Stimulated activated CD4-positive, alpha-beta T cell treated with anti-CD3 and anti-CD28 coated beads, Interleukin-1b, Interleukin-23, amount 100 ng/mL, for 1 hour (primary cell): ENCODE measurements around the gene ADPRHL1.

Experiments
- DNase-seq, 2 donors: peaks; one replicate each; pipeline ENCODE4 v3.0.0-alpha.2; 2020; ENCODE audit warnings: low read depth in 2 of 2

ADPRHL1 gene

DNA sequence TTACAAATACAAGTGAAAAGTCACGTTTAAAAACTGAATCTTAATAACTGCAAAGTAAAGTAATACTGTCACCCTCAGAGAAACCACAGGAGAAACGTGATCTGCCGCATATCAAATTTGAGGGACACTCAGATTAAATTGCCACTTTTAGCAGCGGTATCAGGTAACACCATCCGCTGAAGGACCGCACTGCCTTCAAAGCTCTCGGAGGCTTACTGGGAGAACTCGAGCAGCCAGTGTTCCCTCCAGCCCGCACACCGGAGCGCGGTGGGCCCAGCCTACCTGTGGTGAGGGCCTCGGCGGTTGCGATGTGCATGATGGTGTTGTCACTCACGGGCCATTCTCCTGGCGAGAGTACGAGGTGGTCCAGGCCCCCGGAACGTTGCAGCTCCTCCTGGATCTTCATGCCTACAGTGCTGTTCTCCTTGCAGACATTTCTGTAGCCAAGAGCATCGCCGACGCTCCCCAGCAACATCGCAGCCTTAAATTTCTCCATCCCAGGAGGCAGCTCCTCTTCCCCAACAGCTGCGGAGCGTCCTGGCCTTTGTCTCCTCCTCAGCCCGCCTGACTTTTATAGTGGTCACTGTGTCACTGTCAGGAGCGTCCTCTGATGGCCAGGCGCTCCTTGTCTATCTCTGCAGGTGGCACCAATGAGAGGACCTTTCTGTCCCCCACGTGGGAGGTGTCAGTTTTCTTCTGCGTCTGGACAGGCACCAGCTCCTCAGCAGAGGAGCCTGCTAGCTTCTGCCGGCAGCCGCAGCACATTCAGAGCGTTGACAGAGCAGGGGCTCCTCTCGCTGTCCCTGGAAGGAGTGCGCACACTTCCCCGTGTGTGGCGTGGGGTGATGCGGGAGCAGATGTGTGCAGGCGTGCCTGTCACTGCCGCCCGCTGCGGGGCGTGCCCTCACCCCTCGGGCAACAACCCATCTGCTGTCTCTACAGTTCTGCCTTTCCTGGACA is at the start of gene ADPRHL1:
TSS of gene ADPRHL1 (minus strand) at position 547 of the 960 bp plus-strand sequence. CDS start at position 496, 51 bp downstream.
- DNase-seq, result no peak

DNA sequence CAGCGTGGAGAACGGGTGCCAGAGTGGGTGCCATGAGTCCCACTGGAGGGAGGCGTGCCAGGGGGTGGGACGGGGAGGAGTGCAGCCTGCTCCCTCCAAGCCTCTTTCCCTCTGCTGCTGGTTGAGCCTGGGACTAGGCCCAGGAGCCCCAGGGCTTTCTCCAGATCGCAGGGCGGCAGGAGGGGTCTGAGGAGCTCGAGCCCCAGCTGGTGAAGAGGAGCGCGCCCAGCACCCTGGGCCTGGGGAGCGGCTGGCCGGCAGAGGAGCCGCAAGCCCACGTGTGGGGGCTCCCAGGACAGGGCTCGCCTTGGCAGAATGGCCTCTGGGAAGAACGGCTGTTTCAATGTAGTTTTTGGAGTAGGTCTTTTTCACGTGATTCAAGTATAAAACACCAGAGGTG is 49.4 kb upstream of the ADPRHL1 start:
- no peak for DNase-seq

DNA sequence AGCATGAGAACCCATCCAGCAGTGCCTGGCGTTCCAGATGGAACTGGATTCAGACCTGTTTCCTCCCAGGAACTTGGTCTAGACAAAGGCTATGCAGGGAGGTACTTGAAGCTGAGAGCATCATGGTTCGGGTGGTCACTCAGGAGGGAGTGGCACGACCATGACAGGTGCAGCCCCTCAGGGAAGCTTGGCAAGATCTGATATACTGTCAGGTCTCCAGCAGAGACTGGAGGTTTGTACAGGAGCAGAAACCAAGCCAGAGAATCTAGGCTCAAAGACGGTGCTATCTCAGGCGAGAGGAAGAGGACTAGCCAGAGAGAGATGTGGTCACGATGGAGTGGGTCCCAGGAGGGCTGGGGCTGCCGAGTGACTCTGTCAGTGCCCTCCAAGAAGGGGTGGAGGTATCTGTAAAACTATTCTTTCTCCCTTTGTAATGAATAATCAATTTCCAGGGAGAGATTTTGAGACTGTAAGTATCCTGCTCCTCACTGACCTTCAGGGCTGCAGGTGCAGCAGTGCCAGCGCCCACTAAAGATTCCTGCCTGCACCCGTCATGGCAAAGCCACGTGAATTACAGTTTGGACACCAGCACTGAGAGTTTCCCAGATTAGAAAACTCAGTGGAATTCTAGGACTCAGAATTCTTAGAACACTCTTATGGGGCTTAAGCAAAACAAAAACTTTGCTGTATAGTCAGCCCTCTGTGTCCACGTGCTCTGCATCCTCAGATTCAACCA is 47.4 kb upstream of the ADPRHL1 start:
- no peak for DNase-seq

DNA sequence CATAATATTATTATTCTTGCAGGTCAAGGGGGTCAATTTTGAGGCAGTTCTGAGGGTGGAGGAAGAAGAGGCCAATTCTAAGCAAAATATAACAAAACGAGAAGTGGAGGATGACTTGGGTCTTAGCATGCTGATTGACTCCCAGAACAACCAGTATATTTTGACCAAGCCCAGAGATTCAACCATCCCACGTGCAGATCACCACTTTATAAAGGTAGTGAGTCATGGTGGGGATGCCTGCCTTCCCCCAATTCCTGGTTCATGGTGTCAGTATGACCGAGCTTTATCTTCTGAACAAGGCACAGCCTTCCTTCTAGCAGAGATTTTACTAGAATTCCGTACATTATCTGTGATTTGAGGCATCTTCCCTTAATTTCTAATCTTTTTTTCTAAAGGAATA is 46.6 kb upstream of the ADPRHL1 start:
- no peak for DNase-seq

DNA sequence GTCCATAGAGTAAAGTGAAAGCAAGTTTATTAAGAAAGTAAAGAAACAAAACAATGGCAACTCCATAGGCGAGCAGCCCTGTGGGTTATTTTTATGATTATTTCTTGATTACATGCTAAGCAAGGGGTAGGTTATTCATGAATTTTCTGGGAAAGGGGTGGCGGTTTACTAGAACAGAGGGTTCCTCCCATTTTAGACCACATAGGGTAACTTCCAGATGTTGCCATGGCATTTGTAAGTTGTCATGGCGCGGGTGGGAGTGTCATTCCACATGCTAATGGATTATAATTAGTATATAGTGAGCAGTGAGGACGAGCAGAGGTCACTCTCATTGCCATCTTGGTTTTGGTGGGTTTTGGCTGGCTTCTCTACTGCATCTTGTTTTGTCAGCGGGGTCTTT is 45.6 kb upstream of the ADPRHL1 start:
- DNase-seq, result no peak

DNA sequence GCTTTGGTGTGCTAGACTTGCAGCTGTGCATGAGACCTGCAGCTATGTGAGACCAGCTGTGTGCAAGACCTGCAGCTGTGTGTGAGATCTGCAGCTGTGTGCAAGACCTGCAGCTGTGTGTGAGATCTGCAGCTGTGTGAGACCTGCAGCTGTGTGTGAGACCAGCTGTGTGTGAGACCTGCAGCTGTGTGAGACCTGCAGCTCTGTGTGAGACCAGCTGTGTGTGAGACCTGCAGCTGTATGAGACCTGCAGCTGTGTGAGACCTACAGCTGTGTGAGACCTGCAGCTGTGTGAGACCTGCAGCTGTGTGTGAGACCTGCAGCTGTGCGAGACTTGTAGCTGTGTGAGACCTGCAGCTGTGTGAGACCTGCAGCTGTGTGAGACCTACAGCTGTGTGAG is 43.9 kb upstream of the ADPRHL1 start:
- DNase-seq, result no peak

DNA sequence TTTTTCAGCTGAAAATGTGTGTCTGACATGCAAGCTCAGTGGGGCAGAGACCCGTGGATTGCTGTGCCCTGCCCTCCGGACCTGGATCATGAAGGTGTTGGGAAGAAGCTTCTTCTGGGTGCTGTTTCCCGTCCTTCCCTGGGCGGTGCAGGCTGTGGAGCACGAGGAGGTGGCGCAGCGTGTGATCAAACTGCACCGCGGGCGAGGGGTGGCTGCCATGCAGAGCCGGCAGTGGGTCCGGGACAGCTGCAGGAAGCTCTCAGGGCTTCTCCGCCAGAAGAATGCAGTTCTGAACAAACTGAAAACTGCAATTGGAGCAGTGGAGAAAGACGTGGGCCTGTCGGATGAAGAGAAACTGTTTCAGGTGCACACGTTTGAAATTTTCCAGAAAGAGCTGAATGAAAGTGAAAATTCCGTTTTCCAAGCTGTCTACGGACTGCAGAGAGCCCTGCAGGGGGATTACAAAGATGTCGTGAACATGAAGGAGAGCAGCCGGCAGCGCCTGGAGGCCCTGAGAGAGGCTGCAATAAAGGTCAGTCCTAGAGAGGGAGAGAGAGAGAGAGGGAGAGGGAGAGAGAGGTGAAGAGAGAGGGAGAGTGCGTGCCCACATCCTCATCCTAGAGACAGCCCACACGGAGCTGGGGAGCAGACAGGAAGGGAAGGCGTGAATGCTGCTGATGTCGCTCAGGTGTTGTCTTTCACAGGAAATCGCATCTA is 42.4 kb upstream of the ADPRHL1 start:
- no peak for DNase-seq

DNA sequence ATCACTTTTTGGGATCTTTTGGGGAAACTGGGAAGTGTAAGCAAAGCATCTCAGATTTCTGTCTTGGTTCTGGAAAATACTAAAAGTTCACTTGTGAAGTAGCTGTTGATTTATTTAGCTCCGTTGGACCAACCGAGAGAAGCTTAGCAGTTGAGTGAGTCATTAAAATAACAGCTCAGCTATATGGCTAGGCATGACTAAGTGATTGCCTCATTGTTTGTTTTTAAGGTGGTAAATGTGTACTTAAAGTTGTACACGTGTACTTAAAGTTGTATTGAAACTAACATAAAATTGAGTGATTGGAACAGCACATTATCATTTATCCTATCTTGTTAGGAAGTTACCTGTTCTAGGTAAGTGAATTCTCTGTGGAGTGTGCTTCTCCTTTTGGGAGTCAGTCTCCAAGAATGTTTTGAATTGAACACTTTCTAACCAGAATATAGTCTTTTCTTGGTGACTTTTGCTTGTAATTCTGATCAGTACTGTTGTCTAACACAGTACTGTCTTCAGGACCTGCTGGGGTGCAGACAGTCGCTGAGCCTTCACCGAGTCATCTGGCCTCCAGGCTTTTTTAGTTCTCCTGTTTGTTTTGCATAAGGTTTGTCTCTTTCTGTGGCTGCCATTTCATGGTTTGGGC is 40.1 kb upstream of the ADPRHL1 start:
- no peak for DNase-seq

DNA sequence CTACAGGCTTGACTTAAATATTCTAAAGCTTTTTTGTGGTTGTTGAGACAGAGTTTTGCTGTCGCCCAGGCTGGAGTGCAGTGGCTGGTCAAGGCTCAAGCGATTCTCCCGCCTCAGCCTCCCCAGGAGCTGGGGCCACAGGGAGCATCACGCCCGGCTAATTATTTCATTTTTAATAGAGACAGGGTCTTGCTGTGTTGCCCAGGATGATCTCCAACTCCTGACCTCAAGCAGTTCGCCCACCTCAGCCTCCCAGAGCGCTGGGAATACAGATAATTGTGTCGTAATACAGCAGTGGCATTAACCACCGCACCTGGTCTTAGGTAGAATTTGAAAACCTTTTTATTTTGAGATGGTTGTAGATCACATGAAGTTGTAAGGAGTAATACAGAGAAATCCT is 38.7 kb upstream of the ADPRHL1 start:
- no peak for DNase-seq

DNA sequence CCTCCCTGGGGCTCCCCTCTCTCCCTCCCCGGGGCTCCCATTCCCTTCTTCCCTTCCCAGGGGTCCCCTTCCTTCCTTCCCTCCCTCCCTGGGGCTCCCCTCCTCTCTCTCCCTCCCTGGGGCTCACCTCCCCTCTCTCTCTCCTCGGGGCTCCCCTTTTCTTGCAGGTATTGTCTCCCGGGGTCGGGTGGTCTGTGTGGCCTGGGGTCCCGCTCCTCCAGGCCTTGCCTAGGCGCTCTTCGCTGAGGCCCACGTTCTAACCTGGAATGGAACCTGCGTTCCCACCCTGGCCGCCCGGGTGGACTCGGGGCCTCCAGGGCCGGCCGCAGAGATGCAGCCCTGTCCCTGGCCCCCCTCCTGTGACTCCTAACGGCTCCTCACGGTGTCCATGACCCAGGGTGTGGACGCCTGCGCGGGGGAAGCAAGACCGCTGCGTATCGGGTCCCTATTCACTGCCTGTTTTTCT is 38.2 kb upstream of the ADPRHL1 start:
- no peak for DNase-seq

DNA sequence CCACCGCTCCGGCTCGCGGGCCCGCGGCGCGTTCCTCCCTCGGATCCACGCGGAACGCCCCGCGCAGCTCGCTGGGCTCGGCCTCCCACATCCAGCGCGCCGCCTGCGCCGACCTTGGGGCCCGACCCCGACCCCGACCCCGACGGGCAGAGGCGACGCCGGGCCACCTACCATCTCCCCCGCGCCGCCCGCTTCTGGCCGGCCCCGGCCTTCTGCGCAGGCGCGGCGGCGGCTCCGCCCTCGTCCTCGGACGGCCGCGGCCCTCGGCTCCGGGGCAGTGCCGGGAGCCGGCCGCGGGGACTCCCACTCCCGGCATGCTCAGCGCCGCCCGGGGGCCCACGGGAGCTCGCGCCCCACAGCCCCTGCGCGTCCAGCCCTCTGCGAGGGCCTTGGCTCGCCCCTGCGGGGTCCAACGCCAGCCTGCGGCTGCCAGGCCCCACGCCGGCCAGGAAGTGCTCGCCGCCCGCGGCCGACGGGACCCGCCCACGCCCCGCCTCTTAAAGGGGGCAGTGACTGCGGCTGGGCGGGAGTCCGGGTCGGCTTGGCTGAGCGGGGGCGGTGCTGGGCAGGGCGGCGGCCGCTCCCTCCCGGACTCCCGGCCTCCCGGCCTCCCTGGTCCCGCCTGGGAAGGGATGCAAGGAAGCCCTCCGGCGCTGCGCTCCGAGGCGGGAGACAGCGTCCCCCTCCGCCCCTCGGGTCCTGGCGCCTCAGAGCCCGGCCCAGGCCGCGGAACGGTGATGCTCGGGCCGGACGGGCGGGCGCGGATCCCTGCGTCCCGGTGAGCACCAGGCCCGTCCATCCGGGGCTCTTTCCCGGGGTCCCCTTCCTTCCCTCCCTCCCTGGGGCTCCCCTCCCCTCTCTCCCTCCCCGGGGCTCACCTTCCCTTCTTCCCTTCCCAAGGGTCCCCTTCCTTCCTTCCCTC is 37.5 kb upstream of the ADPRHL1 start, which contains the start of gene DCUN1D2:
TSS of gene DCUN1D2 (minus strand) at position 216 of the 922 bp plus-strand sequence. CDS start at position 174, 42 bp downstream.
- DNase-seq, result peak; percentile 24 to 46

DNA sequence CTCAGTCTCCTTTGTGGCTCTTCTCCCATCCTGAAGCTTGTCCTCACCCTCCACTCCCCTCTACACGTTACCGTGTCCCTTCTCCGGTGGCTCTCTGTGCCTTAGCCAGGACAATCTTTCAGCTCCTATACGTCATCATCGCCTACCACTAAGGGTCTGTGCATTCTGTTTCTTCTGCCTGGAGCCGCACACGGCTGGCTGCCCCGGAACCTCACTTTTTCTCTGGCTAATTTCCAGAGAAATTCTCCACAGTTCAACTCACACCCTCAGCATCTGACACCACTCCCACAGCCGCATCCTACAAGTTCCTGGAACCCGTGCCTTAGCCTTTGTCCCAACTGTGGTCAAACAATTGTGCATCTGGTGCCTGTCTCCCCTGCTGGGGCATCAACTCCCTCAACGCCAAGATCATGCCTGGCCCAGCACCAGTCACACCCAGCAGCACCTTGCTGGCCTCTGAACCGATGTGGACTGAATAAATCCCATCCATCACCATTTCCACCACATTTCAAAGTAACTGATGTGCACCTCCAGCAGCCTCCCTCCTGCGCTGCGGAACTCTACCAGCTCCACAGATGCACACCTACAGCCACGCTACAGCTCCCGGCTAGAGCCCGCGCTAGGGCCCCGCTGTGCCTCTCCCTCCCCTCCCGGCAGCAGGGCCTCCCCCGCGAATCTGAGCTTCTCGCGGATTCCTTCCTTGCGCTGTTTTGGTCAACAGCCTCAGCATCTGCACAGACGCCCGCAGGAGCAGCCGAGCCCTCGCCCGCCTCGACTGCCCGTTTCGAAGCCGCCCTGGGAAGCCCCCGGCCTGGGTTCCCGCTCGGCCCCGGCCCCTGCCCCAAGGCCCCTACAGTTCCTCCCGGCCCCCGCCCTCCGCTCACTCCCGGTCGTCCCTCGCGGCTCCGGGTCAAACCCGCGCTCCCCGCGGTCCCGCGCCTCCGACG is 36.5 kb upstream of the ADPRHL1 start:
- peak in 1 of 2 donors; percentile 14 for DNase-seq

DNA sequence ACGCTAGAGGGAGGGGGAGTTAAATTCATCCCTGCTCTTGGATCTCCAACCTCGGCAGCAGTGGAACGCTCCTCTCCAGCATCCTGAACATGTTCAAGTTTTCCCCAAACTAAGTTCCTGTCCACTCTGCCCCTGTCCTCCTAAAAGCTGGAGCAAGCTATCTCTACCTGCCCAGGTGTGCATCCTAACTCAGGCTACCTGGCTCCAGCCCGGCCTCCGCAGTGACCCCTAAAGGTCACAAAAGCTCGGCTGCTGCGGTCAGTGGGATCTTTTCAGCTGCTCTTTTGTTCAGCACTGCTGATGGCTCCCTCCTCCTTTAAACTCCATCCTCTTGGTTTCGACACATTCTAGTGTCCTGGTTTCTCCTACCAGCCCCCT is 35.9 kb upstream of the ADPRHL1 start:
- no peak for DNase-seq

DNA sequence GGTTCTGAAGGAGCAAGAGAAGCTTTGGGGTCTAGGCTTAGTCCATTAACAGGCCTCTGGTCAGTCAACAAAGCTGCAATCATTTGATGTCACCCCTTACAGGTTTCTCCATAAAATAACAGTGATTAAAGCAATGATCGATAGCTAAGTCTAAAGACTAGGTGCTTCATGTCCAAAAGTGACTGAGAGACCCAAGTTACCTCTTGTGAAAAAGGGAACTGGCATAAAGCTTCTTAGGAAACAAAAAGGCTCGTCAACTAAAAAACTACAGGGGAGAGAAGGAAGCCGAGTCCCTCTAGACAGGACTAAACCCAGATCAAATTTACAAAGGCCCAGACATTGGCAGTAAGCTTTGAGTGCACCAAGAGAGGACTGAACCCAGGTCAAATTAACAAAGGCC is 35.0 kb upstream of the ADPRHL1 start:
- DNase-seq, result no peak

DNA sequence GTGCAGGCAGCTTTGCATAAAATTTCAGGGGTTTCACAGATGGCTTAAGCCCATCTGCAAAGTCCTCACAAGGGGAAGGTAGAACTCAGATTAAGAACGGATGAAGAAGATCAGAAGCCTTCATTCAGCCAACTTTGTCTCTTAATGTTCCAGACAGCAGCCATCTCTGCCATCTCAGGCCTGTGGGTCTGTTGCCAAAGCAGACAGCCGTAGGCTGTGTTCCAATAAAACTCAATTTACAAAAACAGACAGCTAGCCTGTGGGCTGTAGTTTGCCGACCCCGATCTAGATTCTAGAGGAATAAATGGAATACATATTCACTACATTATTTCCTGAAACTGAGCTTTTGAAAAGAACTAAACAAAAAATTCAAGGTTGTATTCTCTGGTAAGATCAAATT is 33.4 kb upstream of the ADPRHL1 start:
- DNase-seq, result no peak

DNA sequence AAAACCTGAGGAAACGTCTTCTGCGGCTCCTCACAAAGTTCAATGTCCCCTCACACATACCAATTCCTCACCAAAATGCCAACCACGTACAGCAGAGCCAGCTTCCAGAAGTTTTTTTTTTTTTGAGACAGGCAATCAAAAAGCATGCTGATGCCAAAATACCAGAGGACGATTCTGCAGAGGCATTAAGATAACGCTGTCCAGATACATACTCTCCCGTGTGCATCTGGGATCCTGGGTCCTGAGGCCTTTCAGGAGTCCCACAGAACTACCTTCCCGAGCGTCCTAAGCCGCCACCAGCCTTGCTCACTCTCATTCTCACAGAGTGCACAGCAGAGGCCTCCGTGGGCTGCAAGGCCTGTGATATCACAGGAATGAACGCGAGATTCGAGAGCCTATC is 32.3 kb upstream of the ADPRHL1 start:
- DNase-seq, result no peak

DNA sequence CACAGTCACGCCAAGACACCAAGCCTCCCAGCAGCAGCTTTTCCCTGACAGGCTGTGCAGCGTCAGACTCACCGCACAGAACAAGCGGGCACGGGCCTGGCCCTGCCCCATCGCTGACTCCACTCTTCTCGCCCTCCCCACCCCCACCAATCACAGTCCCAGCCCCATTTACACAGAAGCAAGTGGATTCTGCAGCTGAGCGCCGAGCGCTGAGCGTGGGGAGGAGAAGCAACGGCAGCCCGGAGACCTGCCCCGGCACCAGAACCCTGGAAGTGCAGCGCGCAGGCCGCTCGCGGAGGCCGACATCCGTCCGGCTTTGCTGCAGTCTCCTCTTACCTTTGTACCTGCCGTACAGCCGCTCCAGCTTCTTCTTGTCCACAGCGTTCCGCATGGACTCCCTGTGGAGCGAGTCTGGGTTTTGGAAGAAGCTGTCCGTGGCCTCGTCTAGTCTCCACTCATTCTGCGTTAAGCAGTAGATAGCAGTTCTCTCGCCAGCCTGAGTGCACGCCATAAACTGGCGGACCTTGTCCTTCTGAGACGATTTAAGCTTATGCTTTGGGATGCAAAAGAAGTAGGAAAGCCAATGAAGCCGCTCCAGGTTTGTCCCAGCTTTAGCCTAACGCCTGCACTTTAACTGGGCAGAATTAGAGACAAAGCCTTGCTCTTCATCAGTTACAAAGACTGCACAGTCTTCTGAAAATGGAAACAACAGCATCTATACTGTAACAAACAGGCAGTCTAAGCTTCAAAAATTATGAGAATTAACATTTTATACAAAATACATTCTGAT is 30.4 kb upstream of the ADPRHL1 start:
- no peak for DNase-seq

DNA sequence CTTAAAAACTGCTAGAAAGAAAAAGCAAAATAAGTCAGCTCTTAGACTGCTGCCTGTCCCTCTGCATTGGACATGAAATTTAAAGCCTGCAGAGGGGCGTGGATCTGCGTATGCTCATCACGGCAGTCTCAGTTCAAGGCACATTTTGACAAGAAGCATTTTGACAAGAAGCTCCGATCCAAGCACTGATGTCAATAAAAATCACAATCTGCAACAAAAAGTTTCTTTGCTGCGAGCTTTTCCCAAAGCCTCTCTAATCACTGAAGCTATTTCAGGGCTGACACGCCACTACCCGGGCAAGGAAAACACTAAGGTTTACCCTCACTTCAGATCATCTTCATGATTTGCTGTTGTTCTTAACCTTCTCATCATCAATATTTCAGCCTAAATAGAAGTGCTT is 29.8 kb upstream of the ADPRHL1 start:
- no peak for DNase-seq

DNA sequence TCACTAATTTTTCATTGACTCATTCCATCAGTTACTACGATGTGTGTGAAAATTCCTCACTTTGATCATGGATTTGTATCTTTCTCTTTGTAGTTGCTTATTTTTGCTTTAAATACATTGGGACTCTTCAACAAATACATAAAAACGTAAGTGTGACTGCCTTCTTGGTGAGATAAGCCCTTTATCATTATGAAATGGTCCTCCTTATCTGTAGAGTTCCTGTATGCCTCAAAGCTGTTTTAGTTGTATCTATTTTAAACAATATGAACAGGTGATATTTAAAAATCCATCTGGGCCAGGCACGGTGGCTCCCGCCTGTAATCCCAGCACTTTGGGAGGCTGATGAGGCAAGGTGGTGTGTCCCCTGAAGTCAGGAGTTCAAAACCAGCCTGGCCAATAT is 25.9 kb upstream of the ADPRHL1 start:
- no peak for DNase-seq
